Ascending aorta (tissue), 2 donors: ENCODE results near the gene GABRB1. TPM values are rescaled to one million over a fixed set of nuclear protein-coding genes. Genes with fewer than 3 reads are reported as not detected.

Source experiments
- DNase-seq, 2 donors: peaks; one replicate each; pipeline ENCODE4 v3.0.0-alpha.2; 2019; ENCODE audit warnings: low spot score in 2 of 2
- H3K27ac ChIP-seq, 2 donors: fragments of 200-600 bp; sonication (generic); one replicate each; pipeline ENCODE4 v1.5.1; 2016 to 2017; ENCODE audit warnings: mild to moderate bottlenecking in 1 of 2
- H3K27me3 ChIP-seq: fragments of 200-600 bp; sonication (generic); one replicate; pipeline ENCODE4 v1.5.1; 2017
- H3K36me3 ChIP-seq, 2 donors: fragments of 200-600 bp; sonication (generic); one replicate each; pipeline ENCODE4 v1.5.1; 2016
- H3K4me1 ChIP-seq, 2 donors: fragments of 200-600 bp; sonication (generic); one replicate each; pipeline ENCODE4 v1.5.1; 2016 to 2017; ENCODE audit warnings: mild to moderate bottlenecking in 1 of 2
- H3K4me3 ChIP-seq, 2 donors: fragments of 200-600 bp; sonication (generic); one replicate each; pipeline ENCODE4 v1.5.1; 2016 to 2017; ENCODE audit warnings: mild to moderate bottlenecking in 1 of 2
- H3K9me3 ChIP-seq, 2 donors: fragments of 200-600 bp; sonication (generic); one replicate each; pipeline ENCODE4 v1.5.1; 2016
- CTCF ChIP-seq, 3 experiments: fragments of 200-600 bp in 2 of 3; fragments of 450-650 bp in 1 of 3; sonication (generic) in 2 of 3; IDR thresholded peaks; one replicate each; pipeline ENCODE4 v1.5.1; 2016 to 2019; ENCODE audit warnings: antibody characterized with exemption in 3 of 3, mild to moderate bottlenecking in 1 of 3, moderate library complexity in 1 of 3
- intact Hi-C: fragments of 100-400 bp; cut with DNase I; formaldehyde crosslinking; loops from one replicate; pipeline ENCODE4 v1.15.1; 2023
- total RNA-seq: library from RNA; depleted of rRNA; stranded (reverse); fragments of >200 nt; gene quantifications from one replicate; pipeline ENCODE4 v1.1.0, GENCODE V29; 2016

Gene GABRB1
- total RNA-seq, 1 donor from 2014 or later = 0.53 TPM

- DNase-seq = no peak
- intact Hi-C loops = no loop called here
- Histone ChIP-seq H3K4me1 (no peaks in the 10 kb centered on the region), H3K27me3 (no peaks in the 10 kb centered on the region), H3K4me3 (no peak overlapping the region), H3K36me3 (no peaks in the 10 kb centered on the region), H3K27ac (no peak overlapping the region), H3K9me3 (no peaks in the 10 kb centered on the region)
- TF ChIP-seq CTCF (IDR thresholded peaks at IDR 0.05) = no peak
Observed at GRCh38 chr4:47326025-47326424, 294.7 kb downstream of the GABRB1 start.

- no peak for DNase-seq
- no peak overlapping the region for H3K4me3 ChIP-seq
- H3K27ac ChIP-seq = no peak overlapping the region
- intact Hi-C loops = no loop called here
- H3K36me3 ChIP-seq = no peaks in the 10 kb centered on the region
- H3K9me3 ChIP-seq = no peaks in the 10 kb centered on the region
- H3K4me1 ChIP-seq = no peaks in the 10 kb centered on the region
- no peaks in the 10 kb centered on the region for H3K27me3 ChIP-seq
- TF ChIP-seq CTCF (IDR thresholded peaks at IDR 0.05) = no peak
Observed at GRCh38 chr4:47330866-47331265, 299.5 kb downstream of the GABRB1 start.

GRCh38 chr4:47334652-47335051 lies 303.3 kb downstream of the GABRB1 start:
- no peak for DNase-seq
- H3K27me3 ChIP-seq = no peaks in the 10 kb centered on the region
- TF ChIP-seq CTCF (IDR thresholded peaks at IDR 0.05) = no peak
- no peaks in the 10 kb centered on the region for H3K4me1 ChIP-seq
- H3K36me3 ChIP-seq = no peaks in the 10 kb centered on the region
- intact Hi-C loops = no loop called here
- H3K4me3 ChIP-seq = no peak overlapping the region
- no peak overlapping the region for H3K27ac ChIP-seq
- H3K9me3 ChIP-seq = no peaks in the 10 kb centered on the region

- DNase-seq = no peak
- no peak for TF ChIP-seq CTCF (IDR thresholded peaks at IDR 0.05)
- Histone ChIP-seq H3K36me3 (no peaks in the 10 kb centered on the region), H3K27me3 (no peaks in the 10 kb centered on the region), H3K4me1 (no peaks in the 10 kb centered on the region), H3K9me3 (no peaks in the 10 kb centered on the region), H3K4me3 (no peak overlapping the region), H3K27ac (no peak overlapping the region)
- intact Hi-C loops = no loop called here
Observed at GRCh38 chr4:47337893-47338292, 306.5 kb downstream of the GABRB1 start.

- Histone ChIP-seq H3K9me3 (no peaks in the 10 kb centered on the region), H3K36me3 (no peaks in the 10 kb centered on the region), H3K27ac (no peak overlapping the region), H3K27me3 (no peaks in the 10 kb centered on the region), H3K4me1 (no peaks in the 10 kb centered on the region), H3K4me3 (no peak overlapping the region)
- intact Hi-C loops = no loop called here
- DNase-seq = no peak
- TF ChIP-seq CTCF (IDR thresholded peaks at IDR 0.05) = no peak
Observed at GRCh38 chr4:47340914-47341313, 309.5 kb downstream of the GABRB1 start.

GRCh38 chr4:47342796-47343195 lies 311.4 kb downstream of the GABRB1 start:
- no peaks in the 10 kb centered on the region for H3K36me3 ChIP-seq
- no peaks in the 10 kb centered on the region for H3K4me1 ChIP-seq
- intact Hi-C loops = no loop called here

More at GRCh38 chr4:47342796-47343195, 311.4 kb downstream of the GABRB1 start:
- Histone ChIP-seq H3K9me3 (no peaks in the 10 kb centered on the region), H3K27me3 (no peaks in the 10 kb centered on the region), H3K27ac (no peak overlapping the region), H3K4me3 (no peak overlapping the region)
- no peak for DNase-seq
- TF ChIP-seq CTCF (IDR thresholded peaks at IDR 0.05) = no peak
